HepG2 (cell line): Measurements from ENCODE around the gene KCND3. TPM values are rescaled to one million over a fixed set of nuclear protein-coding genes. Genes with fewer than 3 reads are reported as not detected.

ENCODE experiments used
- CREM ChIP-seq, 2 experiments: sonication (generic) in 1 of 2; formaldehyde crosslinking in 1 of 2; IDR thresholded peaks; 2 replicates each; pipeline versions ENCODE4 v1.4.0 to v1.6.1; 2016 to 2020; ENCODE audit warnings: antibody characterized with exemption in 1 of 2, mild to moderate bottlenecking in 1 of 2, missing genetic modification reagents in 1 of 2
- GATA4 ChIP-seq: sonication (generic); IDR thresholded peaks from 2 replicates; pipeline ENCODE4 v1.6.1; 2016; ENCODE audit warnings: antibody characterized with exemption, low read depth, borderline replicate concordance
- JUND ChIP-seq: sonication (generic); formaldehyde crosslinking; IDR thresholded peaks from 2 replicates; pipeline ENCODE4 v1.8.0; 2022; ENCODE audit warnings: mild to moderate bottlenecking, missing genetic modification reagents
- MEIS2 ChIP-seq: sonication (generic); formaldehyde crosslinking; IDR thresholded peaks from 2 replicates; pipeline ENCODE4 v1.9.0; 2021; ENCODE audit warnings: mild to moderate bottlenecking, missing genetic modification reagents
- TBX2 ChIP-seq: sonication (generic); formaldehyde crosslinking; IDR thresholded peaks from 2 replicates; pipeline ENCODE4 v1.5.0; 2020; ENCODE audit warnings: missing genetic modification reagents, mild to moderate bottlenecking, borderline replicate concordance
- ZMAT3 ChIP-seq: sonication (generic); formaldehyde crosslinking; conservative IDR thresholded peaks from 2 replicates; pipeline ENCODE4 v1.7.0; 2021; ENCODE audit warnings: missing genetic modification reagents
- ZNF121 ChIP-seq: sonication (generic); formaldehyde crosslinking; IDR thresholded peaks from 2 replicates; pipeline ENCODE4 v1.5.0; 2020; ENCODE audit warnings: mild to moderate bottlenecking, missing genetic modification reagents
- ZNF253 ChIP-seq: sonication (generic); formaldehyde crosslinking; IDR thresholded peaks from 2 replicates; pipeline ENCODE4 v1.8.0; 2022; ENCODE audit warnings: mild to moderate bottlenecking, missing genetic modification reagents, borderline replicate concordance
- ZNF264 ChIP-seq: sonication (generic); formaldehyde crosslinking; IDR thresholded peaks from 2 replicates; pipeline ENCODE4 v1.4.0; 2020; ENCODE audit warnings: missing genetic modification reagents
- ZNF616 ChIP-seq: sonication (generic); formaldehyde crosslinking; IDR thresholded peaks from 2 replicates; pipeline ENCODE4 v1.5.0; 2020; ENCODE audit warnings: low read depth, mild to moderate bottlenecking, missing genetic modification reagents
- ZNF687 ChIP-seq: sonication (generic); formaldehyde crosslinking; IDR thresholded peaks from 2 replicates; pipeline ENCODE4 v1.5.1; 2020; ENCODE audit warnings: mild to moderate bottlenecking, missing genetic modification reagents, moderate library complexity
- ZNF7 ChIP-seq: IDR thresholded peaks from 2 replicates; pipeline ENCODE4 v1.6.1; 2016; ENCODE audit warnings: missing biosample characterization, missing genetic modification reagents
- ZNF747 ChIP-seq: sonication (generic); formaldehyde crosslinking; IDR thresholded peaks from 2 replicates; pipeline ENCODE4 v1.8.1; 2023; ENCODE audit warnings: missing genetic modification reagents, mild to moderate bottlenecking, borderline replicate concordance
- polyA plus RNA-seq, 8 experiments: library from polyadenylated mRNA; depleted of rRNA in 3 of 8; stranded (reverse) in 7 of 8; unstranded in 1 of 8; fragments of >200 nt; fragmentation: Illumina TruSeq in 4 of 8; extraction: Trizol in 4 of 8; gene quantifications; 2 replicates each; pipeline versions ENCODE4 v1.2.1 to v1.2.3, GENCODE V29; 2011 to 2016; ENCODE audit warnings: low read depth in 4 of 8, missing spikeins in 1 of 8, mixed read lengths in 1 of 8; ENCODE audit not compliant: insufficient read depth in 1 of 8
- total RNA-seq, 5 experiments: library from RNA; depleted of rRNA; stranded (reverse); fragments of >200 nt; fragmentation: Illumina TruSeq; extraction: Trizol; gene quantifications; 2 replicates each; pipeline ENCODE4 v1.2.3, GENCODE V29; 2016; ENCODE audit warnings: low read depth in 1 of 5
- TF ChIP-seq, protein P1 (sequence below): sonication (generic); formaldehyde crosslinking; IDR thresholded peaks from 2 replicates; pipeline ENCODE4 v1.4.0; 2020; ENCODE audit warnings: missing genetic modification reagents
- TF ChIP-seq, protein P2 (sequence below): sonication (generic); formaldehyde crosslinking; IDR thresholded peaks from 2 replicates; pipeline ENCODE4 v1.4.0; 2020; ENCODE audit warnings: missing genetic modification reagents, borderline replicate concordance
- TF ChIP-seq, protein P3 (sequence below): sonication (generic); formaldehyde crosslinking; IDR thresholded peaks from 2 replicates; pipeline ENCODE4 v1.4.0; 2020; ENCODE audit warnings: missing genetic modification reagents, borderline replicate concordance

The KCND3 gene
- total and polyA plus RNA-seq, 2 of the 13 experiments (the other 11 are each of a cell fraction or from before 2014, with no cell fraction given): 0.04 TPM; not detected in 1

GRCh38 chr1:111739194-111739924 is 250.1 kb downstream of the KCND3 start, which contains the start of gene INKA2 (continued):
- TF ChIP-seq ZNF253 (CRISPR knock-in tag) (0 out of 2 replicates have a peak, but pooled peaks have one; percentile 67), TBX2 (peak; percentile 66), ZNF7 (CRISPR knock-in tag) (peak; percentile 44; the same call in 1 of the 2 replicates), CREM (IDR thresholded peaks at IDR 0.05) (no peak), CREM (CRISPR knock-in tag; IDR thresholded peaks at IDR 0.05) (no peak), ZNF687 (peak; percentile 93), MEIS2 (peak; percentile 79; the same call in 1 of the 2 replicates), ZNF121 (CRISPR knock-in tag) (0 out of 2 replicates have a peak, but pooled peaks have one; percentile 9), ZNF616 (CRISPR knock-in tag) (peak; percentile 87), ZMAT3 (peak; percentile 67), ZNF264 (CRISPR knock-in tag) (peak; percentile 76), ZNF747 (CRISPR knock-in tag) (no peak; the same call in 1 of the 2 replicates), GATA4 (peak; percentile 45; the same call in 1 of the 2 replicates), JUND (CRISPR knock-in tag) (0 out of 2 replicates have a peak, but pooled peaks have one; percentile 9)
- TF ChIP-seq, protein P1, sequence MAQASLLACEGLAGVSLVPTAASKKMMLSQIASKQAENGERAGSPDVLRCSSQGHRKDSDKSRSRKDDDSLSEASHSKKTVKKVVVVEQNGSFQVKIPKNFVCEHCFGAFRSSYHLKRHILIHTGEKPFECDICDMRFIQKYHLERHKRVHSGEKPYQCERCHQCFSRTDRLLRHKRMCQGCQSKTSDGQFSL (CRISPR knock-in tag): peak; percentile 81
- TF ChIP-seq, protein P2, sequence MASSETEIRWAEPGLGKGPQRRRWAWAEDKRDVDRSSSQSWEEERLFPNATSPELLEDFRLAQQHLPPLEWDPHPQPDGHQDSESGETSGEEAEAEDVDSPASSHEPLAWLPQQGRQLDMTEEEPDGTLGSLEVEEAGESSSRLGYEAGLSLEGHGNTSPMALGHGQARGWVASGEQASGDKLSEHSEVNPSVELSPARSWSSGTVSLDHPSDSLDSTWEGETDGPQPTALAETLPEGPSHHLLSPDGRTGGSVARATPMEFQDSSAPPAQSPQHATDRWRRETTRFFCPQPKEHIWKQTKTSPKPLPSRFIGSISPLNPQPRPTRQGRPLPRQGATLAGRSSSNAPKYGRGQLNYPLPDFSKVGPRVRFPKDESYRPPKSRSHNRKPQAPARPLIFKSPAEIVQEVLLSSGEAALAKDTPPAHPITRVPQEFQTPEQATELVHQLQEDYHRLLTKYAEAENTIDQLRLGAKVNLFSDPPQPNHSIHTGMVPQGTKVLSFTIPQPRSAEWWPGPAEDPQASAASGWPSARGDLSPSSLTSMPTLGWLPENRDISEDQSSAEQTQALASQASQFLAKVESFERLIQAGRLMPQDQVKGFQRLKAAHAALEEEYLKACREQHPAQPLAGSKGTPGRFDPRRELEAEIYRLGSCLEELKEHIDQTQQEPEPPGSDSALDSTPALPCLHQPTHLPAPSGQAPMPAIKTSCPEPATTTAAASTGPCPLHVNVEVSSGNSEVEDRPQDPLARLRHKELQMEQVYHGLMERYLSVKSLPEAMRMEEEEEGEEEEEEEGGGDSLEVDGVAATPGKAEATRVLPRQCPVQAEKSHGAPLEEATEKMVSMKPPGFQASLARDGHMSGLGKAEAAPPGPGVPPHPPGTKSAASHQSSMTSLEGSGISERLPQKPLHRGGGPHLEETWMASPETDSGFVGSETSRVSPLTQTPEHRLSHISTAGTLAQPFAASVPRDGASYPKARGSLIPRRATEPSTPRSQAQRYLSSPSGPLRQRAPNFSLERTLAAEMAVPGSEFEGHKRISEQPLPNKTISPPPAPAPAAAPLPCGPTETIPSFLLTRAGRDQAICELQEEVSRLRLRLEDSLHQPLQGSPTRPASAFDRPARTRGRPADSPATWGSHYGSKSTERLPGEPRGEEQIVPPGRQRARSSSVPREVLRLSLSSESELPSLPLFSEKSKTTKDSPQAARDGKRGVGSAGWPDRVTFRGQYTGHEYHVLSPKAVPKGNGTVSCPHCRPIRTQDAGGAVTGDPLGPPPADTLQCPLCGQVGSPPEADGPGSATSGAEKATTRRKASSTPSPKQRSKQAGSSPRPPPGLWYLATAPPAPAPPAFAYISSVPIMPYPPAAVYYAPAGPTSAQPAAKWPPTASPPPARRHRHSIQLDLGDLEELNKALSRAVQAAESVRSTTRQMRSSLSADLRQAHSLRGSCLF (CRISPR knock-in tag): peak; percentile 93; the same call in 1 of the 2 replicates
- TF ChIP-seq, protein P3, sequence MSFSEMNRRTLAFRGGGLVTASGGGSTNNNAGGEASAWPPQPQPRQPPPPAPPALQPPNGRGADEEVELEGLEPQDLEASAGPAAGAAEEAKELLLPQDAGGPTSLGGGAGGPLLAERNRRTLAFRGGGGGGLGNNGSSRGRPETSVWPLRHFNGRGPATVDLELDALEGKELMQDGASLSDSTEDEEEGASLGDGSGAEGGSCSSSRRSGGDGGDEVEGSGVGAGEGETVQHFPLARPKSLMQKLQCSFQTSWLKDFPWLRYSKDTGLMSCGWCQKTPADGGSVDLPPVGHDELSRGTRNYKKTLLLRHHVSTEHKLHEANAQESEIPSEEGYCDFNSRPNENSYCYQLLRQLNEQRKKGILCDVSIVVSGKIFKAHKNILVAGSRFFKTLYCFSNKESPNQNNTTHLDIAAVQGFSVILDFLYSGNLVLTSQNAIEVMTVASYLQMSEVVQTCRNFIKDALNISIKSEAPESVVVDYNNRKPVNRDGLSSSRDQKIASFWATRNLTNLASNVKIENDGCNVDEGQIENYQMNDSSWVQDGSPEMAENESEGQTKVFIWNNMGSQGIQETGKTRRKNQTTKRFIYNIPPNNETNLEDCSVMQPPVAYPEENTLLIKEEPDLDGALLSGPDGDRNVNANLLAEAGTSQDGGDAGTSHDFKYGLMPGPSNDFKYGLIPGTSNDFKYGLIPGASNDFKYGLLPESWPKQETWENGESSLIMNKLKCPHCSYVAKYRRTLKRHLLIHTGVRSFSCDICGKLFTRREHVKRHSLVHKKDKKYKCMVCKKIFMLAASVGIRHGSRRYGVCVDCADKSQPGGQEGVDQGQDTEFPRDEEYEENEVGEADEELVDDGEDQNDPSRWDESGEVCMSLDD: peak; percentile 90
